ENCODE measurements around the gene ARRDC1. TPM values are rescaled to one million over a fixed set of nuclear protein-coding genes. Genes with fewer than 3 reads are reported as not detected.
A peak's percentile ranks its signal among the peaks of the same experiment; 100 is the strongest.

ARRDC1 gene
- total RNA-seq, 1 donor, result 15.0 TPM

- no peak for DNase-seq (ENCODE audit: low read depth)
- no peak overlapping the region for H3K4me3 ChIP-seq (ENCODE audit: low read depth, low read length)
- TF ChIP-seq CTCF (IDR thresholded peaks at IDR 0.05; ENCODE audit: insufficient read depth, low read length), result no peak
Measured at GRCh38 chr9:137583957-137584356, 21.5 kb upstream of the ARRDC1 start.

GRCh38 chr9:137586854-137587253, 18.6 kb upstream of the ARRDC1 start:
- H3K4me3 ChIP-seq (ENCODE audit: low read depth, low read length), result no peak overlapping the region
- TF ChIP-seq CTCF (IDR thresholded peaks at IDR 0.05; ENCODE audit: insufficient read depth, low read length), result no peak
- DNase-seq (ENCODE audit: low read depth), result no peak

GRCh38 chr9:137588311-137588710, 17.2 kb upstream of the ARRDC1 start:
- no peak for DNase-seq (ENCODE audit: low read depth)
- no peak for TF ChIP-seq CTCF (IDR thresholded peaks at IDR 0.05; ENCODE audit: insufficient read depth, low read length)
- H3K4me3 ChIP-seq (ENCODE audit: low read depth, low read length), result no peak overlapping the region

- TF ChIP-seq CTCF (IDR thresholded peaks at IDR 0.05; ENCODE audit: insufficient read depth, low read length), result no peak
- no peak for DNase-seq (ENCODE audit: low read depth)
- H3K4me3 ChIP-seq (ENCODE audit: low read depth, low read length), result peak overlapping the region; percentile 77
Measured at GRCh38 chr9:137588891-137589290, 16.6 kb upstream of the ARRDC1 start.

- peak overlapping the region; percentile 77 for H3K4me3 ChIP-seq (ENCODE audit: low read depth, low read length)
- no peak for DNase-seq (ENCODE audit: low read depth)
- TF ChIP-seq CTCF (IDR thresholded peaks at IDR 0.05; ENCODE audit: insufficient read depth, low read length), result no peak
Measured at GRCh38 chr9:137589441-137590122, 15.9 kb upstream of the ARRDC1 start.

GRCh38 chr9:137590123-137590468, 15.4 kb upstream of the ARRDC1 start:
- TF ChIP-seq CTCF (IDR thresholded peaks at IDR 0.05; ENCODE audit: insufficient read depth, low read length), result no peak
- H3K4me3 ChIP-seq (ENCODE audit: low read depth, low read length), result peak overlapping the region; percentile 77
- DNase-seq (ENCODE audit: low read depth), result no peak

Data from fibroblast of the aortic adventitia (primary cell).